ENCODE results near the gene SIX1. TPM values are rescaled to one million over a fixed set of nuclear protein-coding genes. Genes with fewer than 3 reads are reported as not detected.

Gene SIX1
- total RNA-seq (2014; rRNA removed; shearing (Covaris generic)) = 63.4 and 65.0 TPM in 2 replicates

- peak; percentile 89 to 93 for DNase-seq
- H3K4me3 ChIP-seq = peak within 1 kb of the TSS; percentile 81
- no peaks in the 10 kb centered on the region for H3K9me3 ChIP-seq (replicated peaks)
- no peaks in the 10 kb centered on the region for H3K27me3 ChIP-seq
- peak within 1 kb of the TSS; percentile 69 for H3K27ac ChIP-seq
- peaks cover 34% of the 10 kb centered on the region for H3K36me3 ChIP-seq
- H3K4me1 ChIP-seq = peaks cover 15% of the 10 kb centered on the region
These were observed at the start of gene SIX1 for GRCh38 chr14:60648934-60649874. SIX1 (minus strand) TSS chr14:60649477; CDS start chr14:60649189, 288 bp downstream.

GRCh38 chr14:60695327-60695726 lies 46.0 kb upstream of the SIX1 start:
- Histone ChIP-seq H3K27me3 (no peaks in the 10 kb centered on the region), H3K27ac (no peak overlapping the region), H3K4me3 (no peak overlapping the region), H3K4me1 (no peaks in the 10 kb centered on the region), H3K9me3 (replicated peaks) (peaks cover 4% of the 10 kb centered on the region; the same call in 1 of the 2 replicates), H3K36me3 (no peaks in the 10 kb centered on the region)
- DNase-seq = no peak

- H3K36me3 ChIP-seq = no peaks in the 10 kb centered on the region
- no peaks in the 10 kb centered on the region for H3K4me1 ChIP-seq
- H3K9me3 ChIP-seq (replicated peaks) = no peaks in the 10 kb centered on the region; the same call in 1 of the 2 replicates
- no peak overlapping the region for H3K4me3 ChIP-seq
- no peak overlapping the region for H3K27ac ChIP-seq
- DNase-seq = no peak
- H3K27me3 ChIP-seq = no peaks in the 10 kb centered on the region
These were observed 42.3 kb upstream of the SIX1 start for GRCh38 chr14:60691383-60692113.

GRCh38 chr14:60686865-60687264 lies 37.6 kb upstream of the SIX1 start:
- no peaks in the 10 kb centered on the region for H3K27me3 ChIP-seq
- H3K4me1 ChIP-seq = no peaks in the 10 kb centered on the region
- no peak overlapping the region for H3K4me3 ChIP-seq
- no peak overlapping the region for H3K27ac ChIP-seq
- no peak for DNase-seq
- H3K36me3 ChIP-seq = no peaks in the 10 kb centered on the region
- H3K9me3 ChIP-seq (replicated peaks) = no peaks in the 10 kb centered on the region

- H3K4me3 ChIP-seq = no peak overlapping the region
- peak; percentile 34 to 64 for DNase-seq
- H3K9me3 ChIP-seq (replicated peaks) = 0 out of 2 replicates have a peak, but pooled peaks cover 4% of the 10 kb centered on the region
- no peaks in the 10 kb centered on the region for H3K4me1 ChIP-seq
- H3K27ac ChIP-seq = no peak overlapping the region
- no peaks in the 10 kb centered on the region for H3K36me3 ChIP-seq
- H3K27me3 ChIP-seq = no peaks in the 10 kb centered on the region
These were observed 34.9 kb upstream of the SIX1 start for GRCh38 chr14:60684203-60684602.

- Histone ChIP-seq H3K36me3 (no peaks in the 10 kb centered on the region), H3K27ac (no peak overlapping the region), H3K27me3 (no peaks in the 10 kb centered on the region), H3K4me1 (no peaks in the 10 kb centered on the region), H3K4me3 (no peak overlapping the region), H3K9me3 (replicated peaks) (0 out of 2 replicates have a peak, but pooled peaks cover 4% of the 10 kb centered on the region)
- no peak for DNase-seq
These were observed 32.0 kb upstream of the SIX1 start for GRCh38 chr14:60681271-60681670.

- H3K4me1 ChIP-seq = no peaks in the 10 kb centered on the region
- no peak overlapping the region for H3K27ac ChIP-seq
- H3K9me3 ChIP-seq (replicated peaks) = 0 out of 2 replicates have a peak, but pooled peaks cover 4% of the 10 kb centered on the region
- no peak for DNase-seq
- no peaks in the 10 kb centered on the region for H3K27me3 ChIP-seq
- H3K36me3 ChIP-seq = no peaks in the 10 kb centered on the region
- no peak overlapping the region for H3K4me3 ChIP-seq
These were observed 31.2 kb upstream of the SIX1 start for GRCh38 chr14:60680511-60680910.

- Histone ChIP-seq H3K4me1 (no peaks in the 10 kb centered on the region), H3K36me3 (no peaks in the 10 kb centered on the region), H3K27ac (no peak overlapping the region), H3K4me3 (no peak overlapping the region), H3K27me3 (no peaks in the 10 kb centered on the region), H3K9me3 (replicated peaks) (0 out of 2 replicates have a peak, but pooled peaks cover 4% of the 10 kb centered on the region)
- DNase-seq = no peak
These were observed 30.4 kb upstream of the SIX1 start for GRCh38 chr14:60679566-60680258.

GRCh38 chr14:60677701-60678100 lies 28.4 kb upstream of the SIX1 start:
- Histone ChIP-seq H3K36me3 (no peaks in the 10 kb centered on the region), H3K27me3 (no peaks in the 10 kb centered on the region), H3K4me1 (no peaks in the 10 kb centered on the region), H3K4me3 (no peak overlapping the region), H3K9me3 (replicated peaks) (0 out of 2 replicates have a peak, but pooled peaks cover 4% of the 10 kb centered on the region), H3K27ac (no peak overlapping the region)
- no peak for DNase-seq

GRCh38 chr14:60670989-60671388 lies 21.7 kb upstream of the SIX1 start:
- Histone ChIP-seq H3K27ac (no peak overlapping the region), H3K4me3 (no peak overlapping the region), H3K4me1 (peaks cover under 1% of the 10 kb centered on the region; the same call in 1 of the 2 replicates), H3K27me3 (no peaks in the 10 kb centered on the region), H3K36me3 (no peaks in the 10 kb centered on the region), H3K9me3 (replicated peaks) (no peaks in the 10 kb centered on the region)
- DNase-seq = no peak

GRCh38 chr14:60668431-60669112 lies 19.3 kb upstream of the SIX1 start:
- no peaks in the 10 kb centered on the region for H3K36me3 ChIP-seq
- H3K4me3 ChIP-seq = no peak overlapping the region
- no peak overlapping the region for H3K27ac ChIP-seq
- DNase-seq = no peak
- no peaks in the 10 kb centered on the region for H3K9me3 ChIP-seq (replicated peaks)
- H3K27me3 ChIP-seq = no peaks in the 10 kb centered on the region
- H3K4me1 ChIP-seq = peaks cover 7% of the 10 kb centered on the region

- Histone ChIP-seq H3K27me3 (no peaks in the 10 kb centered on the region), H3K4me3 (peak overlapping the region; percentile 27), H3K36me3 (no peaks in the 10 kb centered on the region), H3K27ac (peak overlapping the region; percentile 56), H3K9me3 (replicated peaks) (no peaks in the 10 kb centered on the region), H3K4me1 (peaks cover 7% of the 10 kb centered on the region)
- peak; percentile 64 to 85 for DNase-seq
These were observed 15.9 kb upstream of the SIX1 start for GRCh38 chr14:60665177-60665550.

- Histone ChIP-seq H3K27me3 (no peaks in the 10 kb centered on the region), H3K9me3 (replicated peaks) (no peaks in the 10 kb centered on the region), H3K4me3 (no peak overlapping the region), H3K4me1 (peaks cover 20% of the 10 kb centered on the region), H3K27ac (no peak overlapping the region), H3K36me3 (no peaks in the 10 kb centered on the region)
- DNase-seq = no peak
These were observed 13.7 kb upstream of the SIX1 start for GRCh38 chr14:60662982-60663381.

GRCh38 chr14:60661721-60662120 lies 12.4 kb upstream of the SIX1 start:
- DNase-seq = no peak
- Histone ChIP-seq H3K36me3 (no peaks in the 10 kb centered on the region), H3K9me3 (replicated peaks) (no peaks in the 10 kb centered on the region), H3K27ac (no peak overlapping the region), H3K4me1 (peaks cover 20% of the 10 kb centered on the region), H3K4me3 (no peak overlapping the region), H3K27me3 (no peaks in the 10 kb centered on the region)

Measured in SJCRH30 (cell line).